ENCODE measurements around the gene AUP1.

Gene AUP1

DNA sequence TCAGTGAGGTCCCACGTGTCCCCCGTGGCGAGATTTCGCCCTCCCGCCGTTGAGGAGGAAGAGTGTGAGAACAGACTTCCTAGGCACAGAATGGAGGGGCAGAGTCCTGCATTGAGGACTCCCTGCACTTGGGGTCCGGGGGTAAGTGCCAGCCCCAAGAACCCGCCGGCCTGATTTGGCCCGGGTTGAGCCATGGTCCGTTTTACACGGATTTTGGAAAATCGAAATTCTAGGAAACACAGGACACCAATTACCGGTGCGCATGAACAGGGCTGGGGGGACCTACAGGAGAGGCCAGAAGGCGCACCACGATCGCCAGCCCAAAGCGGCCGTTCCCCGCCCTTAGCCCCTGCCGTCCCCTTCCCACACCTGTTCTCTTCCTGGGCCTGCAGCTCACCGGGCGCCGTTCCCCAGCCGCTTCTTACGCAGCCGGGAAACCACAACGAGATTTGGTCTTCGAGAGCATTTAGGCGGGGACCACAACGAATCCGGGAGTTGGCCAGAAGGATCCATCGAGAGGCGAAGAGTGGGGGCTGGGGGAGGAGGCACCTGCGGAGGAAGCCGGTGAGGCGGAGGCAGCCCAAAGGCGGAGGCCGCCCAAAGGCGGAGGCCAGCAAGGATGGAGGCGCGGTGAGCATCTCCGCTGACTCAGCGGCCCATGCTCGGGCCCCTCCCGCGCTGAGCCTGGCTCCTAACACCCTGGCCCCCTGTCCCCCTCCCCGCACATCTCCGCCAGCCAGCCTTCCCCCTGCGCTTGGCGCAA lies 15.7 kb downstream of the AUP1 start:
- no peak for DNase-seq (ENCODE audit: low spot score)

GRCh38 chr2:74512744-74513604 lies 16.5 kb downstream of the AUP1 start:
- no peak for DNase-seq (ENCODE audit: low spot score)

GRCh38 chr2:74511104-74511989 lies 18.2 kb downstream of the AUP1 start:
- no peak for DNase-seq (ENCODE audit: low spot score)

DNA sequence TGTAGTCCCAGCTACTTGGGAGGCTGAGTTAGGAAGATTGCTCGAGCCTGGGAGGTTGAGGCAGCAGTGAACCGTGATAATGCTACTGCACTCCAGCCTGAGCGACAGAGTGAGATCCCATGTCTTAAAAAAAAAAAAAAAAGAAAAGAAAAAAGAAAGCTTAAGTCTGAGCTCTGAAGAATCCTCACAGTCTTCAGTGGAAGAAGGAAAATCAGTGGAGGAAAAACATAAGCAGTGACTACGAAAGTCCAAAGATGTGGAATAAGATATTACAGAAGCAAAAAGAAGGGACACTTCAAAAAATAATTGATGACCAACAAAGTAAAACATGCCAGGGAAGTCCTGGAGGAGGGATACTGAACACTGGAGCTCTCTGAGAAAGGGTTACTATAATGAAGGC lies 19.2 kb downstream of the AUP1 start:
- DNase-seq (ENCODE audit: low spot score) = no peak

GRCh38 chr2:74507926-74508520 lies 21.5 kb downstream of the AUP1 start:
- no peak for DNase-seq (ENCODE audit: low spot score)

- peak; percentile 98 for DNase-seq (ENCODE audit: low spot score)
Measured at GRCh38 chr2:74507145-74507925, 22.2 kb downstream of the AUP1 start, which contains the start of gene PCGF1. PCGF1 (minus strand) TSS chr2:74507695; CDS start chr2:74507668, 27 bp downstream.

GRCh38 chr2:74505448-74506246 lies 23.9 kb downstream of the AUP1 start:
- no peak for DNase-seq (ENCODE audit: low spot score)

- no peak for DNase-seq (ENCODE audit: low spot score)
Measured at GRCh38 chr2:74504591-74504990, 24.9 kb downstream of the AUP1 start.

GRCh38 chr2:74503506-74504475 lies 25.7 kb downstream of the AUP1 start:
- no peak for DNase-seq (ENCODE audit: low spot score)

DNA sequence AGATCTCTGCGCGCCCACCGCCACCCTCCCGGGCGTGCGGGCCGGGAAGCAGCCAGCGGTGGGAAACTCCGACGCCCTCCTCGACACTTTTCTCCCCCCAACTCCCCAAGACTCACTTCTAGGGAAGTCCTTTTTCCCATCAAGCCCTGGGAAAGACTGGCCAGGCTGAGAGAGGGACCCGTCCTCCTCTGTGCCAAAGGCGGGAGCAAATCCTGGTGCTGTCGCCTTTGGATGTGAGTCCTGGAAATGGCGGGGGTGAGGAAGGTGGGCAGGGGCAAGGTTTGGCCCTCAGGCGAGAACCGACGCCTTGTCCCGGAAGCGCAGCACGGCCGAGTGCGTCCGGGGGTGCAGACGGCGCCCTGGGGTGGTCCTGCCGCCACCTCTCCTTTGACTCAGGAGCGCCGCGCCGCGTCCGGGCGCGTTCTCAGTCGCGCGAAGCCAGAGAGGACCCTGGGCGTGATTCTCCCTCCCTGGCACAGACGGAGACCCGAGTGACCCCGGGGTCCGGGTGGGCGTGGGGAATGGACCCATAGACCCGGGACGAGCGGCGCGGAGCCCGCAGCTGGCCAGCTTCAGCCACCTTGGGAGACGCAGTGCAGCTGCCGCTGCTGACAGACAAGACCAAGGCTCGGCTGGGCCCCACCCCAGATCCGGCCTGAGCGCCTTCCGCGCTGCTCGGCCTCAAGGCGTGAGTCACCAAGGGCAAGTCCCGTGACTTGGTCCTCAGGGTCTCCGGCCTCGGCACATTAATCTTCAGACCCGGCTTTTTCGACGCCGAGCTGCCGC lies 26.6 kb downstream of the AUP1 start:
- DNase-seq (ENCODE audit: low spot score) = peak; percentile 34

- DNase-seq (ENCODE audit: low spot score) = no peak
Measured at GRCh38 chr2:74502147-74502719, 27.3 kb downstream of the AUP1 start.

- DNase-seq (ENCODE audit: low spot score) = no peak
Measured at GRCh38 chr2:74501335-74502071, 28.0 kb downstream of the AUP1 start.

DNA sequence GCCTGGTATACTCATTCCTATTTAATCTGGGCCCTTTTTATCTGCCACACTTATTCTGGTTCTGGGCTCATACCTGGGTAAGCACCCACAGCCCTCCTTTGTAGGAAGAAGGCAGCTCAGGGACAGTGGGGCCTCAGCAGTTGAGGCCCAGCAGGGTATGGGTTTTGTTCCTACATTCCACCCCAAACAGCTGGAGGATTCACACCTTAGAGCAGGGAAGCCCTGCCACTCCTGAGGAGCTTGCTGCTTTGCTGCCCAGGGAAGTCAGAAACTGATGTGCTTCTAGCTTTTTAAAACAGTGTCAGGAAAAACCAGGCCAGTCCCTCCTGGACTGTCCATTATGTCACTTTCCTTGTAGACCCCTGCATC lies 28.9 kb downstream of the AUP1 start:
- no peak for DNase-seq (ENCODE audit: low spot score)

GRCh38 chr2:74499940-74500577 lies 29.4 kb downstream of the AUP1 start:
- no peak for DNase-seq (ENCODE audit: low spot score)

DNA sequence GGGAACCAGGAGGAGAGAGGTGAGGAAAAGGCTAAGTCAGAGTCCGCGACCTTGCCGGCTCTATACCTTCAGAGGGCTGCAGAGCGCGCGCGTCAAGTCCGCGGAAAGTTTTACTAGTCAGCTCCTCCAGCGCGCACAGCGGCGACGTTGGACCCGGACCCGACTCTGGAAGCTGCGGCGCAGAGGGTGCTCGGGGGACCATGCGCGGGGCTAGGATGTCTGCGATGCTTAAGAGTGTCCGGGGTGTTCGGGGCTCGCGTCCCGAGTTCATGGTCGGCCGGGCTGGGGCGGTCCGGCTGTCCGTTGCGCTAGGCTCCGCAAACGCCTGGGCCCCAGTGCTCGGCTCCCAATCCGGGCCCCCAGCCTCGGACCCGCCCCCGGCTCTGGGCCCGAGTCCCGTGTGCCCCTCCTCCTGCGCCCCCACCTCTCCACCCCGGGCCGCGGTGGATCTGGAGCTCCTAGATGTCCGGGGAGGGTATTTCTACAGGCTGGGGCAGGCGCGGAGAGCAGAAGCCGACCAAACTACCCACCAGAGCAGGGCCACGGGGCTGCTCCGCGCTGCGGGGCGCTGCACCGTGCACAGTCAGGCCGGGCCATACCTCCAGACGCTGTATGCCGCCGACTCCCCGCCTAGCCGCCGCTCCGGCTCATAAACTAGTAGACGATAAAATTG lies 30.1 kb downstream of the AUP1 start, which contains the start of gene LBX2:
LBX2 (minus strand) TSS at position 337 of the 673 bp plus-strand sequence; CDS start at position 271, 66 bp downstream.
- no peak for DNase-seq (ENCODE audit: low spot score)

All from CD4-positive, alpha-beta T cell treated with Interleukin-6 at 100 ng/mL for 8 hours (primary cell).